ENCODE measurements around the gene CALML5.
"Not testable (repeated sequence)": the region's sequence is repeated elsewhere in the genome, so short reads cannot be mapped to it uniquely, and the experiment has no call there.

CALML5 gene

DNA sequence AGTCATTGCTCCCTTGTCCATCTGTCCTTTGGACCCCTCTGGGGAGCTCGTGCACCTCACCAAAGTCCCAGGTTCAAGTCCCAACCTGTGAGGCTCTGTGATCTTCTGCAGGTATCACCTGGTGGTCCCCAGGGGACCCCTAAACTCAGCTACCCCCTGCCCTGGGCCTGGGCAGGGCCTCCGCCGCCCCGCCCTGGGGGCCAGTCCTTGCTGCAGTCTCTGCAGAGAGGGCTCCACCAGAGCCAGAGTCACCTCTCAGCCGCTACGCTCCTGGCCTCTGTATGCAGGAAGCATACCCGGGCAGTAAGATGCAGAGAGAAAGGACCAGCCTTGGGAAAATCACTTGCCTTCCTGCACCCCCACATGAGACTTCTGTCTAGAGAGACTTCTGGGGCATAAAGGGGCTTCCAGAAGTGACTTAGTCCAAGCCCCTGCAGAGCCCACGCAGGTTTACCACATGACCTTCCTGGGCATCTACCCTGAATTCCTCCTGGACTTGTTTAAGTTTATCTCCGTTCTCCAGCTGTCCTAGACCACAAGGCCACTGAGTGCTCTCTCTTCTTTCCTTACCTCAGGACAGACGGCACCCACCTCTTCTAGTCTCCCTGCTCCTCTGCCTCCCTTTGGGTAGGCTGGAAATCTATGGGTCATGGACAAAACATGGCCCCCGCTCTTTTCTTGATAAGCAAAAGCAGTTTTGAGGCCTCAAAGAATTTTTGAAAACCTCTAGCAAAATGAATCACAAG lies 21.2 kb downstream of the CALML5 start:
- TF ChIP-seq, protein P1, sequence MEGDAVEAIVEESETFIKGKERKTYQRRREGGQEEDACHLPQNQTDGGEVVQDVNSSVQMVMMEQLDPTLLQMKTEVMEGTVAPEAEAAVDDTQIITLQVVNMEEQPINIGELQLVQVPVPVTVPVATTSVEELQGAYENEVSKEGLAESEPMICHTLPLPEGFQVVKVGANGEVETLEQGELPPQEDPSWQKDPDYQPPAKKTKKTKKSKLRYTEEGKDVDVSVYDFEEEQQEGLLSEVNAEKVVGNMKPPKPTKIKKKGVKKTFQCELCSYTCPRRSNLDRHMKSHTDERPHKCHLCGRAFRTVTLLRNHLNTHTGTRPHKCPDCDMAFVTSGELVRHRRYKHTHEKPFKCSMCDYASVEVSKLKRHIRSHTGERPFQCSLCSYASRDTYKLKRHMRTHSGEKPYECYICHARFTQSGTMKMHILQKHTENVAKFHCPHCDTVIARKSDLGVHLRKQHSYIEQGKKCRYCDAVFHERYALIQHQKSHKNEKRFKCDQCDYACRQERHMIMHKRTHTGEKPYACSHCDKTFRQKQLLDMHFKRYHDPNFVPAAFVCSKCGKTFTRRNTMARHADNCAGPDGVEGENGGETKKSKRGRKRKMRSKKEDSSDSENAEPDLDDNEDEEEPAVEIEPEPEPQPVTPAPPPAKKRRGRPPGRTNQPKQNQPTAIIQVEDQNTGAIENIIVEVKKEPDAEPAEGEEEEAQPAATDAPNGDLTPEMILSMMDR (IDR thresholded peaks at IDR 0.05; ENCODE audit: extremely low read depth, insufficient read depth, missing control alignments): no peak
- in situ Hi-C loops (cut with MboI; ENCODE audit: low pct_unique_long_range_greater_than_20kb, low sequenced_read_pairs, unreplicated experiment): no loop called here
- no peak for DNase-seq (ENCODE audit: low spot score)

DNA sequence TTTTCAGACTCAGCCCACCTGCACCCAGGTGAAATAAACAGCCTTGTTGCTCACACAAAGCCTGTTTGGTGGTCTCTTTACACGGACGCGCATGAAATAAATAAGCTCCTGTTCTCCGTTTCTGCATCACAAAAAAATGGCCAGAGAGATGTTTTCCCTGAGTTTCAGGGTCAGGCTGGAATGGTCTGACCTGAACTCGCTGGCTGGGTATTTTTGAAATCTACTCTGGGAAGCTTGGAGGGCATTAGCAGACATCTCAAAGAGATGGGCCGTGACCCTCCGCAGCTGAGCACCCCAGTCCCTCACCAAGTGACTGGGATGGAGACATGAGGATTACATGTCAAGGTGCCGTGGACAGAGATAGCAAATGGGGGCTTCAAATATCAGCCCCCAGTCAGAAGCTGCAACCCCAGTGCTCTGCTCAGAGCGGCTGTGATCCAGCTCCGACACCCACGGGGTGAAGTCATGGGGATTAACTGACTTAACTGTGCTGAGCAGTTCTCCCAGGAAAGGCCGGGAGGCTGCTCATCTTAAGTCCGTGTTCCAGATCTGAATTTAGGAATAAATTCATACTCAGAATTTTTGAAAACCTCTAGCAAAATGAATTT lies 22.3 kb downstream of the CALML5 start:
- in situ Hi-C loops (cut with MboI; ENCODE audit: low pct_unique_long_range_greater_than_20kb, low sequenced_read_pairs, unreplicated experiment): no loop called here
- TF ChIP-seq, protein P1 (IDR thresholded peaks at IDR 0.05; ENCODE audit: extremely low read depth, insufficient read depth, missing control alignments): no peak
- no peak for DNase-seq (ENCODE audit: low spot score)

DNA sequence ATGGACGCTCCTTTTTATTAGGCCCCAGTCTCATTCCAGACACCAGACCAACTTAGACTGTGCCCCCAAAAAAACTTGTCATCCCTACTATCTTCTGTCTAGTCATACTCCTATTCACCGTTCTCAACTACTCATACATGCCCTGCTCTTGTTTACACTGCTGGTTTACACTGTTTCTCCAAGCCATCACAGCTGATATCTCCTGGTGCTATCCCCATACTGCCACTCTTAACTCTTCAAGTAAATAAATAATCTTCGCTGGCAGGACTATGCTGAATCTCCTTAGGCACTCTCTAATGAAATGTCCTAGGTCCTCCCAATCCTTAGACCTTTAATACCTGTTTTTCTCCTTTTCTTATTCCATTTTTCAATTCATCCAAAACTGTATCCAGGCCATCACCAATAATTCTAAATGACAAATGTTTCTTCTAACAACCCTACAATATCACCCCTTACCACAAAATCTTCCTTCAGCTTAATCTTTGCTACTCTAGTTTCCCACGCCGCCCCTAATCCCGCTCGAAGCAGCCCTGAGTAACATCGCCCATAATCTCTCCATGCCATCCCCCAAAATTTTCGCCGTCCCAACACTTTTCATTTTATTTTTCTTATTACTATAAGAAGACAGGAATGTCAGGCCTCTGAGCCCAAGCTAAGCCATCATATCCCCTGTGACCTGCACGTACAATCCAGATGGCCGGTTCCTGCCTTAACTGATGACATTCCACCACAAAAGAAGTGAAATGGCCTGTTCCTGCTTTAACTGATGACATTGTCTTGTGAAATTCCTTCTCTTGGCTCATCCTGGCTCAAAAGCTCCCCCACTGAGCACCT lies 23.2 kb downstream of the CALML5 start:
- in situ Hi-C loops (cut with MboI; ENCODE audit: low pct_unique_long_range_greater_than_20kb, low sequenced_read_pairs, unreplicated experiment); DNase-seq (ENCODE audit: low spot score): not testable (repeated sequence)

DNA sequence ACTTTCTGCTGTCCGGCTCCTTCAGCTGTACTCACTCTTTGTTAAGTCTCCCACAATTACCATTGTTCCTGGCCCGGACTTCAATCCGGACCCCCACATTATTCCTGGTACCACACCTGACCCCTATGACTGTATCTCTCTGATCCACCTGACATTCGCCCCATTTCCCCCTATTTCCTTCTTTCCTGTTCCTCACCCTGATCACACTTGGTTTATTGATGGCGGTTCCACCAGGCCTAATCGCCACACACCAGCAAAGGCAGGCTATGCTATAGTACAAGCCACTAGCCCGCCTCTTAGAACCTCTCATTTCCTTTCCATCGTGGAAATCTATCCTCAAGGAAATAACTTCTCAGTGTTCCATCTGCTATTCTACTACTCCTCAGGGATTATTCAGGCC lies 24.3 kb downstream of the CALML5 start:
- DNase-seq (ENCODE audit: low spot score); in situ Hi-C loops (cut with MboI; ENCODE audit: low pct_unique_long_range_greater_than_20kb, low sequenced_read_pairs, unreplicated experiment): not testable (repeated sequence)

DNA sequence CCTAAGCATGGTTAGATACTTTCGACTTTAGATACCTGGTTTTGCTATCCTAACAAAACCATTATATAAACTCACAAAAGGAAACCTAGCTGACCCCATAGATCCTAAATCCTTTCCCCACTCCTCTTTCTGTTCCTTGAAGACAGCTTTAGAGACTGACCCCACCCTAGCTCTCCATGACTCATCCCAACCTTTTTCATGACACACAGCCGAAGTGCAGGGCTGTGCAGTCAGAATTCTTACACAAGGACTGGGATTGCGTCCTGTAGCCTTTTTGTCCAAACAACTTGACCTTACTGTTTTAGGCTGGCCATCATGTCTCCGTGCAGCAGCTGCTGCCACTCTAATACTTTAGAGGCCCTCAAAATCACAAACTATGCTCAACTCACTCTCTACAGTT lies 24.7 kb downstream of the CALML5 start:
- in situ Hi-C loops (cut with MboI; ENCODE audit: low pct_unique_long_range_greater_than_20kb, low sequenced_read_pairs, unreplicated experiment); DNase-seq (ENCODE audit: low spot score): not testable (repeated sequence)

DNA sequence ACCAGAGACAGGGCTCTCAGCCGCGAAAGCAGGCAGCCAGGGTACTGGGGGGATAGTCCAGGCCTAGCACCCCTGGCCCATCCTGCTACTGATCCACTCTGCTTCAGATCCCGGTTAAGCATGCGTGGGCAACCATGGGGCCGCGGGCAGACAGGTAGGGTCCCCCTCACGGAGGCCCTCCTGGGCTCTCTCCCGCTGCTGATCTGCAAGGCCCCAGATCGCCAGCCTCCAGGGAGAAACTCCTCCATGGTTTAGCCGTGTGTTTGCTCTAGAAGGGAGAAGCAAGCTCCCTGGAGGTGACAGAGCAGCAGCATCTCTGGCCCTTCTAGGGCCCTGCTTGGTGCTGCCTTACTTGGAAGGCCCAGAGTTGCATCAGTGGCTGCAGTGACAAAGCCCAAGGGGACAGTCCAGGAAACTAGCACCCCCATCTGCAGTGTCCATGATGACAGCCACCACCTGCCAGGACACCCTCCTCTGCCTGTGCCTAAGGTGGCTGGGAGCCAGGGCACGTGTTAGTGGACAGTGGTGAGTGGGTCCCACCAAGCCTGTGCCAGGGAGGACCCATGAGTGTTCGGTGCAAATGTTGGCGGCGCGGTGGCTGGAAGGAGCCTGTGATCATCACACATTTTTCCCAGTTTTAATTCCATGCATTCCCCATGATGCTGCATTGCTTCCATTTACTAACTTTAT lies 29.2 kb downstream of the CALML5 start:
- in situ Hi-C loops (cut with MboI; ENCODE audit: low pct_unique_long_range_greater_than_20kb, low sequenced_read_pairs, unreplicated experiment): no loop called here
- DNase-seq (ENCODE audit: low spot score): no peak

DNA sequence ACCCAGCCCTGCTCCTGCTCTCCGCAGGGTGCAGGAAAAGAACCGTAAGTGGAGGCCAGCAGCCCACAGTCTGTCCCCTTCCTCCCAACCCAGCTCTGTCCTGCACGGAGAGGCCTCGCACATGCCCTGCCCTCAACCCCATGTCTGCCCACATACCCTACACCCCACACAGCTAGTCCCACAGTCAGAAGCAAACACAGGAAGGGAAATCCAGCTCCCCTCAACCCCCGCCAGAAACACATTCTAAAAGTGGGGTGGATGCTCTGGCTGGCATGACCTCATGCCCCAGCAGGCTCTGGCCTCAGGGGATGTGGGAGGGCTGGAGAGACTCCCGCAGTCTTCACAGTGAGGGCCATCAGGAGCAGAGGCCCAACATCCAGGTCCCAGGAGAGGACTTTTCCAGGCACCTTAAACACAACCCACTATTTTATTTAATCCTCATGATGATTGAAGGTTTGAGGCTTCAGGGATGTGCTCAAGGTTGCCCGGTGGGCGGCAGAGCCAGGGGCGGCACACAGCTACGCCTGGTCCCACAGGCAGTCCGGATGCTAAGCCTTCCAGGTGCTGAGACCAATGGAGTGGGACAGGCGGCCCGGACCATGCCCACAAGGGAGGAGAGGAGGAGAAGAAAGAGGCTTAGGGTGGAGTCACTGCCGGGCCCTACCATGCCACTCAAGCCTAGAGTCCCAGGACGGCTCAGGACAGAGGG lies 29.9 kb downstream of the CALML5 start:
- TF ChIP-seq, protein P1 (IDR thresholded peaks at IDR 0.05; ENCODE audit: extremely low read depth, insufficient read depth, missing control alignments): no peak
- DNase-seq (ENCODE audit: low spot score): no peak
- in situ Hi-C loops (cut with MboI; ENCODE audit: low pct_unique_long_range_greater_than_20kb, low sequenced_read_pairs, unreplicated experiment): no loop called here

More for the DNA sequence above, 29.2 kb downstream of the CALML5 start:
- TF ChIP-seq, protein P1 (IDR thresholded peaks at IDR 0.05; ENCODE audit: extremely low read depth, insufficient read depth, missing control alignments): no peak

Data from GM13977 (cell line).